ENCODE measurements around the gene GPATCH1.
"Not testable (repeated sequence)": the region's sequence is repeated elsewhere in the genome, so short reads cannot be mapped to it uniquely, and the experiment has no call there.

Gene GPATCH1

GRCh38 chr19:33080761-33081681 is at the start of gene GPATCH1:
Gene GPATCH1 (plus strand): TSS chr19:33081181. CDS start chr19:33081194, 13 bp downstream.
- TF ChIP-seq CTCF (IDR thresholded peaks at IDR 0.05; ENCODE audit: low read depth, low read length): no peak

GRCh38 chr19:33032218-33032781 is 48.7 kb upstream of the GPATCH1 start:
- no peak overlapping the region for H3K4me3 ChIP-seq (ENCODE audit: low read depth, low read length)
- DNase-seq (ENCODE audit: low read depth, low spot score): no peak
- no peak for TF ChIP-seq CTCF (IDR thresholded peaks at IDR 0.05; ENCODE audit: low read depth, low read length)
- in situ Hi-C loops (cut with HindIII; ENCODE audit: low sequenced_read_pairs): no loop called here

More at GRCh38 chr19:33080761-33081681, at the start of gene GPATCH1:
- in situ Hi-C loops (cut with HindIII; ENCODE audit: low sequenced_read_pairs): no loop called here
- peak; percentile 84 for DNase-seq (ENCODE audit: low read depth, low spot score)
- H3K4me3 ChIP-seq (ENCODE audit: low read depth, low read length): peak within 1 kb of the TSS; percentile 95

- no peak for DNase-seq (ENCODE audit: low read depth, low spot score)
- no peak for TF ChIP-seq CTCF (IDR thresholded peaks at IDR 0.05; ENCODE audit: low read depth, low read length)
- in situ Hi-C loops (cut with HindIII; ENCODE audit: low sequenced_read_pairs): no loop called here
- H3K4me3 ChIP-seq (ENCODE audit: low read depth, low read length): no peak overlapping the region
Measured at GRCh38 chr19:33035461-33035860, 45.5 kb upstream of the GPATCH1 start.

- in situ Hi-C loops (cut with HindIII; ENCODE audit: low sequenced_read_pairs); H3K4me3 ChIP-seq (ENCODE audit: low read depth, low read length); DNase-seq (ENCODE audit: low read depth, low spot score): not testable (repeated sequence)
Measured at GRCh38 chr19:33036370-33037167, 44.4 kb upstream of the GPATCH1 start.

DNA sequence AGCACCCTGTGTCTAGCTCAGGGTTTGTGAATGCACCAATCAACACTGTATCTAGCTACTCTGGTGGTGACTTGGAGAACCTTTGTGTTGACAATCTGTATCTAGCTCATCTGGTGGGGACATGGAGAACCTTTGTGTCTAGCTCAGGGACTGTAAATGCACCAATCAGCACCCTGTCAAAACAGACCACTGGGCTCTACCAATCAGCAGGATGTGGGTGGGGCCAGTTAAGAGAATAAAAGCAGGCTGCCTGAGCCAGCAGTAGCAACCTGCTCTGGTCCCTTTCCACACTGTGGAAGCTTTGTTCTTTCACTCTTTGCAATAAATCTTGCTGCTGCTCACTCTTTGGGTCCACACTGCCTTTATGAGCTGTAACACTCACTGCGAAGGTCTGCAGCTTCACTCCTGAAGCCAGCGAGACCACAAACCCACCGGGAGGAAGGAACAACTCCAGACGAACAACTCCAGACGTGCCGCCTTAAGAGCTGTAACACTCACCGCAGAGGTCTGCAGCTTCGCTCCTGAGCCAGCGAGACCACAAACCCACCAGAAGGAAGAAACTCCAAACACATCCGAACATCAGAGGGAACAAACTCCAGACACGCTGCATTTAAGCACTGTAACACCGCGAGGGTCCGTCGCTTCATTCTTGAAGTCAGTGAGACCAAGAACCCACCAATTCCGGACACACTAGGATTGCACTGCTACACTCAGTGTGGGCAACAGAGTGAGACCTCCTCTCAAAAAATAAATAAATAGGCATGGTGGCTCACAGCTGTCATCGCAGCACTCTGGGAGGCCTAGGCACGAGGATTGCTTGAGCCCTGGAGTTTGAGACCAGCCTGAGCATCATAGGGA is 43.6 kb upstream of the GPATCH1 start:
- H3K4me3 ChIP-seq (ENCODE audit: low read depth, low read length); in situ Hi-C loops (cut with HindIII; ENCODE audit: low sequenced_read_pairs); DNase-seq (ENCODE audit: low read depth, low spot score): not testable (repeated sequence)

DNA sequence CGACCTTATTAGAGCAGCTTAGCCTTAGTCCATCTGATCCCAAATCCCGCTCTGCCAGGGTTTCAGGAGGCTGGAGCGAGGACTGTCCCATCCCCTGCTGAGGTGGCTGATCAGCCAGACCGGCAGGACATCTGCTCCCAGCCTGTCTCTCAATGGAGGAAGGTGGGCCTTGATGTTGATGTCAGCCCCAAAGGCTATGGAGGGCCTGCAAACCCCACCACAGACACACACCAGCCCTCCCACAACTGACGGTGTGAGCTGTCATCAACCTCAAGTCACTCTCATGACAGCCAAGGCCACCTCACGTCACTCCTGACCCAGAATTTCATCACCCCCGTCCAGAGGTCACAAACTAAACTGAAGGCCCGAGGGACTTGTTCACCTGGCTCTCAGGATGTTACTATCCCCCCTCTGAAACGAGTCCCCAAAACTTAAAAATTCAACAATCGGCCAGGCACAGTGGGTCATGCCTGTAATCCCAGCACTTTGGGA is 41.8 kb upstream of the GPATCH1 start:
- in situ Hi-C loops (cut with HindIII; ENCODE audit: low sequenced_read_pairs): no loop called here
- no peak for TF ChIP-seq CTCF (IDR thresholded peaks at IDR 0.05; ENCODE audit: low read depth, low read length)
- no peak overlapping the region for H3K4me3 ChIP-seq (ENCODE audit: low read depth, low read length)
- DNase-seq (ENCODE audit: low read depth, low spot score): no peak

DNA sequence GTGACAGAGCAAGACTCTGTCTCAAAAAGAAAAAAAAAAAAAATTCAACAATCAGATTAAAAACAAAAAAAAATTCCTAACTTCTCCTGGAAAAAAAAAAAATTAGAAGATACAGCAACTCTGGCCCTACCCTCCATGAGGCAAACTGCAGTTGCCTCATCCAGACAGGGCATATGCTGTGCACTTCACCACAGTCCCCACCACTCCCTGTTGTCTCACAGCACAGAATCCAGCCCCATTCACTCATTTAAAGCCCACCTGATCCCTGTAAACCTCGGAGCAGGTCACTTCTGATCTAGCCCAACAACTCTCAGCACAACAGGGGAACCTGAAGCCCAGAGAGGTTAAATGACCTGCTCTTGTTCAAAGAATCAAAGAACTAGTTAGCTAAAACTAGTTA is 41.2 kb upstream of the GPATCH1 start:
- no peak for DNase-seq (ENCODE audit: low read depth, low spot score)
- TF ChIP-seq CTCF (IDR thresholded peaks at IDR 0.05; ENCODE audit: low read depth, low read length): no peak
- in situ Hi-C loops (cut with HindIII; ENCODE audit: low sequenced_read_pairs): no loop called here
- H3K4me3 ChIP-seq (ENCODE audit: low read depth, low read length): no peak overlapping the region

Data from astrocyte of the spinal cord (primary cell).